K562 (cell line): ENCODE measurements around the gene C1orf116. TPM values are rescaled to one million over a fixed set of nuclear protein-coding genes. Genes with fewer than 3 reads are reported as not detected.

Source experiments
- ATAC-seq: fragments of 200-7000 bp; cut with Tn5 transposase; 3 replicates; pipeline ENCODE4 v1.9.1; 2020; ENCODE audit warnings: moderate library complexity
- BruUV-seq: library from RNA; stranded (reverse); fragments of 400-500 nt; replicated peaks from 2 replicates; lab custom pipeline; 2021; lab: Mats Ljungman, UMichigan
- CTCF ChIA-PET: fragments of 300-600 bp; formaldehyde crosslinking; extraction: SDS; loops from one replicate; lab custom pipeline; 2021; ENCODE audit warnings: low intra/inter-chr PET ratio; lab: Yijun Ruan, JAX
- POLR2A ChIA-PET: fragments of 300-600, 350-650 bp; sonication (Branson Sonifier 250); formaldehyde crosslinking; extraction: SDS; loops from one replicate; lab custom pipeline; 2021; ENCODE audit warnings: antibody characterized with exemption, inconsistent platforms; lab: Yijun Ruan, JAX
- DNase-seq, 4 experiments: peaks; one replicate each; pipeline versions ENCODE4 v3.0.0 to v3.0.0-alpha.2; 2011 to 2018; ENCODE audit warnings: low spot score in 3 of 4, mixed read lengths in 3 of 4; ENCODE audit errors: extremely low read depth in 1 of 4
- FAIRE-seq: peaks from 2 replicates; lab custom pipeline; 2011; peaks lifted over from hg19 to GRCh38; lab: Jason Lieb, UNC
- H2AFZ ChIP-seq: 2 replicates; pipeline ENCODE4 v1.6.0; 2011; ENCODE audit warnings: low read depth, low read length, control low read depth, inconsistent platforms
- H3K27ac ChIP-seq: fragments of 200-600 bp; 3 replicates; pipeline ENCODE4 v1.8.0; 2011; ENCODE audit warnings: low read depth, mild to moderate bottlenecking, control low read depth, inconsistent platforms, low read length, moderate library complexity, mixed read lengths; ENCODE audit errors: extremely low read depth
- H3K27me3 ChIP-seq, 2 experiments: fragments of 300-600 bp in 1 of 2; 2 replicates in 1 of 2; 3 replicates in 1 of 2; pipeline versions ENCODE4 v1.6.0 to v1.8.0; 2011; ENCODE audit warnings: inconsistent platforms in 2 of 2, low read length in 2 of 2, mild to moderate bottlenecking in 1 of 2, mixed read lengths in 1 of 2, moderate library complexity in 1 of 2; ENCODE audit not compliant: control insufficient read depth in 2 of 2, insufficient read depth in 2 of 2
- H3K36me3 ChIP-seq: fragments of 300-600 bp; 3 replicates; pipeline ENCODE4 v1.8.0; 2011; ENCODE audit warnings: mild to moderate bottlenecking, low read length, inconsistent platforms; ENCODE audit not compliant: control insufficient read depth, insufficient read depth
- H3K4me1 ChIP-seq, 2 experiments: fragments of 200-600 bp in 1 of 2; replicated peaks in 1 of 2; 2 replicates in 1 of 2; 3 replicates in 1 of 2; pipeline versions ENCODE4 v1.5.1 to v1.8.0; 2011; ENCODE audit warnings: inconsistent platforms in 2 of 2, low read length in 2 of 2, mild to moderate bottlenecking in 1 of 2, mixed read lengths in 1 of 2, moderate library complexity in 1 of 2; ENCODE audit not compliant: control insufficient read depth in 2 of 2, insufficient read depth in 2 of 2
- H3K4me2 ChIP-seq: 2 replicates; pipeline ENCODE4 v1.6.1; 2011; ENCODE audit warnings: low read length, control low read depth, inconsistent platforms, mixed read lengths; ENCODE audit not compliant: insufficient read depth
- H3K4me3 ChIP-seq: fragments of 200-600 bp; sonication (generic), shearing (Covaris generic); 2 replicates; pipeline ENCODE4 v1.5.1; 2016; ENCODE audit warnings: control low read depth, inconsistent platforms
- H3K79me2 ChIP-seq: fragments of 200-600 bp; 3 replicates; pipeline ENCODE4 v1.8.0; 2011; ENCODE audit warnings: low read length, inconsistent platforms; ENCODE audit not compliant: control insufficient read depth, insufficient read depth
- H3K9ac ChIP-seq, 2 experiments: 2 replicates each; pipeline versions ENCODE4 v1.6.0 to v1.6.1; 2011; ENCODE audit warnings: low read depth in 2 of 2, low read length in 2 of 2, control low read depth in 1 of 2, inconsistent platforms in 1 of 2, mild to moderate bottlenecking in 1 of 2, mixed read lengths in 1 of 2; ENCODE audit not compliant: insufficient read depth in 1 of 2
- H3K9me1 ChIP-seq: one replicate; pipeline ENCODE4 v1.6.0; 2011; ENCODE audit warnings: inconsistent platforms, mild to moderate bottlenecking, low read length, moderate library complexity; ENCODE audit not compliant: control insufficient read depth, insufficient read depth
- H3K9me3 ChIP-seq: replicated peaks from 2 replicates; pipeline ENCODE4 v1.5.1; 2011; ENCODE audit warnings: low read depth, low read length, inconsistent platforms; ENCODE audit not compliant: control insufficient read depth, insufficient read depth
- H4K20me1 ChIP-seq: replicated peaks from 2 replicates; pipeline ENCODE4 v1.6.1; 2011; ENCODE audit warnings: low read length, inconsistent platforms, mixed read lengths; ENCODE audit not compliant: control insufficient read depth, insufficient read depth
- CHD2 ChIP-seq: IDR thresholded peaks from 2 replicates; pipeline ENCODE4 v1.6.1; 2011; ENCODE audit warnings: low read depth, low read length
- CREM ChIP-seq: IDR thresholded peaks from 2 replicates; pipeline ENCODE4 v1.6.1; 2014; ENCODE audit warnings: antibody characterized with exemption, low read depth
- PCBP1 ChIP-seq: fragments of 200-400 bp; formaldehyde crosslinking; IDR thresholded peaks from 2 replicates; pipeline ENCODE4 v1.6.1; 2018; ENCODE audit warnings: mild to moderate bottlenecking, low read depth, low read length; ENCODE audit not compliant: poor library complexity, severe bottlenecking
- SIX5 ChIP-seq, 2 experiments: IDR thresholded peaks; 2 replicates each; pipeline ENCODE4 v1.6.1; 2011; ENCODE audit warnings: low read length in 2 of 2, borderline replicate concordance in 1 of 2, low read depth in 1 of 2, mild to moderate bottlenecking in 1 of 2, moderate library complexity in 1 of 2; ENCODE audit not compliant: insufficient read depth in 1 of 2
- SMARCA5 ChIP-seq: fragments of 450-650 bp; IDR thresholded peaks from 2 replicates; pipeline ENCODE4 v1.6.1; 2016
- STAG1 ChIP-seq: sonication (generic); formaldehyde crosslinking; IDR thresholded peaks from 2 replicates; pipeline ENCODE4 v1.5.0; 2020; ENCODE audit warnings: missing genetic modification reagents, borderline replicate concordance
- STAT5A ChIP-seq: IDR thresholded peaks from 2 replicates; pipeline ENCODE4 v1.6.1; 2012; ENCODE audit warnings: low read length, inconsistent platforms, borderline replicate concordance
- TCF7 ChIP-seq: sonication (generic); IDR thresholded peaks from 2 replicates; pipeline ENCODE4 v1.6.1; 2016; ENCODE audit warnings: antibody characterized with exemption, borderline replicate concordance
- YBX1 ChIP-seq: fragments of 450-650 bp; IDR thresholded peaks from 2 replicates; pipeline ENCODE4 v1.7.1; 2016; ENCODE audit warnings: mild to moderate bottlenecking
- ZNF586 ChIP-seq: fragments of 450-650 bp; formaldehyde crosslinking; conservative IDR thresholded peaks from 2 replicates; pipeline ENCODE4 v1.4.0; 2020; ENCODE audit warnings: mild to moderate bottlenecking, moderate library complexity
- ZNF75A ChIP-seq: fragments of 450-650 bp; formaldehyde crosslinking; IDR thresholded peaks from 2 replicates; pipeline ENCODE4 v1.4.0; 2020; ENCODE audit warnings: mild to moderate bottlenecking
- WGBS: fragments of 100-300 bp; shearing (Covaris generic); methylation state at CpG from one replicate; pipeline ENCODE4 v1.1.6; 2016; ENCODE audit warnings: low coverage, mixed read lengths; ENCODE audit not compliant: insufficient coverage; ENCODE audit errors: missing lambda C conversion rate; 5-methylcytosine and 5-hydroxymethylcytosine counted together
- in situ Hi-C: fragments of 300-500 bp; cut with MboI; formaldehyde crosslinking; loops from 4 replicates; pipeline ENCODE4 v1.15.0; 2018; ENCODE audit warnings: inconsistent platforms, mixed read lengths
- intact Hi-C: fragments of 100-400 bp; cut with micrococcal nuclease; formaldehyde crosslinking; loops from 2 replicates; pipeline ENCODE4 v1.14.2; 2022
- polyA plus RNA-seq, 8 experiments: library from polyadenylated mRNA; depleted of rRNA in 4 of 8; stranded (reverse) in 5 of 8; unstranded in 3 of 8; fragments of >200 nt; fragmentation: Nextera tagmentation in 2 of 8; fragmentation: Illumina TruSeq in 1 of 8; extraction: Ambion mirVana in 2 of 8; extraction: Trizol in 1 of 8; gene quantifications; 2 replicates each; pipeline versions ENCODE4 v1.2.1 to v1.2.3, GENCODE V29; 2011 to 2014; ENCODE audit warnings: inconsistent platforms in 1 of 8, missing spikeins in 1 of 8
- total RNA-seq, 7 experiments: library from RNA; depleted of rRNA in 6 of 7; stranded (reverse); fragments of >200 nt in 6 of 7; fragmentation: Illumina TruSeq in 2 of 7; extraction: Trizol in 2 of 7; gene quantifications; 2 replicates each; pipeline versions ENCODE4 v1.2.1 to v1.2.3, GENCODE V29; 2011 to 2021; ENCODE audit warnings: low replicate concordance in 1 of 7
- TF ChIP-seq, protein P1 (sequence below), 3 experiments: fragments of 200-800 bp in 1 of 3; fragments of 250-450 bp in 1 of 3; fragments of 450-650 bp in 1 of 3; sonication (Bioruptor Pico) in 1 of 3; sonication (Bioruptor generic) in 1 of 3; formaldehyde crosslinking in 1 of 3; IDR thresholded peaks; 2 replicates each; pipeline versions ENCODE4 v1.6.1 to v1.8.0; 2016 to 2022; ENCODE audit warnings: mild to moderate bottlenecking in 2 of 3, missing genetic modification characterization in 2 of 3, missing compliant biosample characterization in 1 of 3, moderate library complexity in 1 of 3
- TF ChIP-seq, protein P2 (sequence below): sonication (generic); formaldehyde crosslinking; IDR thresholded peaks from 2 replicates; pipeline ENCODE4 v1.9.0; 2022; ENCODE audit warnings: mild to moderate bottlenecking, missing genetic modification reagents
- TF ChIP-seq, protein P3 (sequence below): fragments of 250-450 bp; sonication (Bioruptor Pico); IDR thresholded peaks from 2 replicates; pipeline ENCODE4 v1.6.1; 2021; ENCODE audit warnings: mild to moderate bottlenecking
- TF ChIP-seq, protein P4 (sequence below): sonication (generic); formaldehyde crosslinking; IDR thresholded peaks from 2 replicates; pipeline ENCODE4 v1.8.0; 2022; ENCODE audit warnings: missing genetic modification reagents, mild to moderate bottlenecking, borderline replicate concordance

Gene C1orf116
- total and polyA plus RNA-seq, 9 of the 15 experiments (the other 6 are each of a cell fraction or from before 2014, with no cell fraction given), result 0.62 to 3.0 (median 0.95) TPM

DNA sequence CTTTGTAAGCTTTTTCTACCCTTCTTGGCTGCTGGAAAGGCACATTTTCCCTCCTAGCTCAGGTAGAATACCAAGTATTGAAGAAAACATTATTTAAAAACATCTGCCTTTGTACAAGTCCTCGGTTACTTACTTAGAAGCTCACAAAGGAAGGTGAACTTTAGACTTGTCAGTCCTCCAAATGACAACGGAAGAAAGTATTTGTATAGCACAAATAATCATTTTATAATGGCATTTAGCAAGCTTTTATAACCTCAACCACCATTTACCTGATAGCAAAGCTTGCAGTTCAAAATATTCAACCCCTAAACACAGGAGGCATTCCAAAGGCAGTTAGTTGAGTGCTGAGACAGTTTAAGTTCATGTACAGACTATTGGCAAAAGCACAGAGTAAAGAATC lies 59.8 kb downstream of the C1orf116 start:
- peaks cover 12 to 21% of the 10 kb centered on the region in 2 experiments; a peak in 4 of 5 replicates for H3K27me3 ChIP-seq
- CTCF ChIA-PET, result interaction anchor here (0.7 kb wide), 1 partner anchor 38 kb away, joined by 3 read pairs; no protein-coding TSS in a partner anchor
- H3K4me1 ChIP-seq, result no peaks in the 10 kb centered on the region
- H3K36me3 ChIP-seq, result no peaks in the 10 kb centered on the region
- no peaks in the 10 kb centered on the region for H3K9me1 ChIP-seq
- no TSS peak for BruUV-seq
- no peaks in the 10 kb centered on the region for H4K20me1 ChIP-seq
- POLR2A ChIA-PET, result interaction anchor here (0.7 to 2.1 kb wide), 8 partner anchors 10 to 531 kb away, joined by 3 to 8 read pairs (median 3); no protein-coding TSS in a partner anchor
- no peaks in the 10 kb centered on the region for H3K79me2 ChIP-seq
- H3K27ac ChIP-seq, result no peak overlapping the region
- FAIRE-seq, result peak; percentile 29
- no peak overlapping the region for H3K4me2 ChIP-seq
- WGBS, result 5% methylated on average over 2 of the region's 2 CpGs
- in situ Hi-C loops, result no loop called here
- H3K9me3 ChIP-seq, result no peaks in the 10 kb centered on the region
- no peak for ATAC-seq
- TF ChIP-seq, protein P1, sequence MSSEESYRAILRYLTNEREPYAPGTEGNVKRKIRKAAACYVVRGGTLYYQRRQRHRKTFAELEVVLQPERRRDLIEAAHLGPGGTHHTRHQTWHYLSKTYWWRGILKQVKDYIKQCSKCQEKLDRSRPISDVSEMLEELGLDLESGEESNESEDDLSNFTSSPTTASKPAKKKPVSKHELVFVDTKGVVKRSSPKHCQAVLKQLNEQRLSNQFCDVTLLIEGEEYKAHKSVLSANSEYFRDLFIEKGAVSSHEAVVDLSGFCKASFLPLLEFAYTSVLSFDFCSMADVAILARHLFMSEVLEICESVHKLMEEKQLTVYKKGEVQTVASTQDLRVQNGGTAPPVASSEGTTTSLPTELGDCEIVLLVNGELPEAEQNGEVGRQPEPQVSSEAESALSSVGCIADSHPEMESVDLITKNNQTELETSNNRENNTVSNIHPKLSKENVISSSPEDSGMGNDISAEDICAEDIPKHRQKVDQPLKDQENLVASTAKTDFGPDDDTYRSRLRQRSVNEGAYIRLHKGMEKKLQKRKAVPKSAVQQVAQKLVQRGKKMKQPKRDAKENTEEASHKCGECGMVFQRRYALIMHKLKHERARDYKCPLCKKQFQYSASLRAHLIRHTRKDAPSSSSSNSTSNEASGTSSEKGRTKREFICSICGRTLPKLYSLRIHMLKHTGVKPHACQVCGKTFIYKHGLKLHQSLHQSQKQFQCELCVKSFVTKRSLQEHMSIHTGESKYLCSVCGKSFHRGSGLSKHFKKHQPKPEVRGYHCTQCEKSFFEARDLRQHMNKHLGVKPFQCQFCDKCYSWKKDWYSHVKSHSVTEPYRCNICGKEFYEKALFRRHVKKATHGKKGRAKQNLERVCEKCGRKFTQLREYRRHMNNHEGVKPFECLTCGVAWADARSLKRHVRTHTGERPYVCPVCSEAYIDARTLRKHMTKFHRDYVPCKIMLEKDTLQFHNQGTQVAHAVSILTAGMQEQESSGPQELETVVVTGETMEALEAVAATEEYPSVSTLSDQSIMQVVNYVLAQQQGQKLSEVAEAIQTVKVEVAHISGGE (CRISPR knock-in tag; IDR thresholded peaks at IDR 0.05), result no peak
- TF ChIP-seq PCBP1 (no peak), CREM (no peak), STAG1 (CRISPR knock-in tag) (no peak), ZNF586 (no peak), YBX1 (no peak), TCF7 (no peak), CHD2 (no peak), SMARCA5 (no peak), STAT5A (no peak), SIX5 (IDR thresholded peaks at IDR 0.05; ENCODE audit: borderline replicate concordance in 1 of 2, insufficient read depth in 1 of 2, low read depth in 1 of 2, low read length in 2 of 2) (no peak), ZNF75A (CRISPR knock-in tag) (no peak)
- TF ChIP-seq, protein P2, sequence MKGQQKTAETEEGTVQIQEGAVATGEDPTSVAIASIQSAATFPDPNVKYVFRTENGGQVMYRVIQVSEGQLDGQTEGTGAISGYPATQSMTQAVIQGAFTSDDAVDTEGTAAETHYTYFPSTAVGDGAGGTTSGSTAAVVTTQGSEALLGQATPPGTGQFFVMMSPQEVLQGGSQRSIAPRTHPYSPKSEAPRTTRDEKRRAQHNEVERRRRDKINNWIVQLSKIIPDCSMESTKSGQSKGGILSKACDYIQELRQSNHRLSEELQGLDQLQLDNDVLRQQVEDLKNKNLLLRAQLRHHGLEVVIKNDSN (CRISPR knock-in tag), result no peak
- TF ChIP-seq, protein P3, sequence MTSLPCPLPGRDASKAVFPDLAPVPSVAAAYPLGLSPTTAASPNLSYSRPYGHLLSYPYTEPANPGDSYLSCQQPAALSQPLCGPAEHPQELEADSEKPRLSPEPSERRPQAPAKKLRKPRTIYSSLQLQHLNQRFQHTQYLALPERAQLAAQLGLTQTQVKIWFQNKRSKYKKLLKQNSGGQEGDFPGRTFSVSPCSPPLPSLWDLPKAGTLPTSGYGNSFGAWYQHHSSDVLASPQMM (CRISPR knock-in tag), result no peak
- TF ChIP-seq, protein P4, sequence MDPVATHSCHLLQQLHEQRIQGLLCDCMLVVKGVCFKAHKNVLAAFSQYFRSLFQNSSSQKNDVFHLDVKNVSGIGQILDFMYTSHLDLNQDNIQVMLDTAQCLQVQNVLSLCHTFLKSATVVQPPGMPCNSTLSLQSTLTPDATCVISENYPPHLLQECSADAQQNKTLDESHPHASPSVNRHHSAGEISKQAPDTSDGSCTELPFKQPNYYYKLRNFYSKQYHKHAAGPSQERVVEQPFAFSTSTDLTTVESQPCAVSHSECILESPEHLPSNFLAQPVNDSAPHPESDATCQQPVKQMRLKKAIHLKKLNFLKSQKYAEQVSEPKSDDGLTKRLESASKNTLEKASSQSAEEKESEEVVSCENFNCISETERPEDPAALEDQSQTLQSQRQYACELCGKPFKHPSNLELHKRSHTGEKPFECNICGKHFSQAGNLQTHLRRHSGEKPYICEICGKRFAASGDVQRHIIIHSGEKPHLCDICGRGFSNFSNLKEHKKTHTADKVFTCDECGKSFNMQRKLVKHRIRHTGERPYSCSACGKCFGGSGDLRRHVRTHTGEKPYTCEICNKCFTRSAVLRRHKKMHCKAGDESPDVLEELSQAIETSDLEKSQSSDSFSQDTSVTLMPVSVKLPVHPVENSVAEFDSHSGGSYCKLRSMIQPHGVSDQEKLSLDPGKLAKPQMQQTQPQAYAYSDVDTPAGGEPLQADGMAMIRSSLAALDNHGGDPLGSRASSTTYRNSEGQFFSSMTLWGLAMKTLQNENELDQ (CRISPR knock-in tag), result no peak
- TF ChIP-seq, all 486 proteins: peak for 0
- H3K4me3 ChIP-seq, result no peak overlapping the region
- DNase-seq, result no peak
- intact Hi-C loops, result loop anchor here (10.0 kb wide), 1 partner anchor 478 kb away; no protein-coding TSS in a partner anchor
- no peak overlapping the region for H3K9ac ChIP-seq
- H2AFZ ChIP-seq, result peak overlapping the region; percentile 18; the same call in 1 of the 2 replicates
